Measurements from ENCODE around the gene TNFRSF13B. TPM values are rescaled to one million over a fixed set of nuclear protein-coding genes. Genes with fewer than 3 reads are reported as not detected.
A peak's percentile ranks its signal among the peaks of the same experiment; 100 is the strongest.

The TNFRSF13B gene
- total RNA-seq, 1 donor from 2014 or later = not detected

DNA sequence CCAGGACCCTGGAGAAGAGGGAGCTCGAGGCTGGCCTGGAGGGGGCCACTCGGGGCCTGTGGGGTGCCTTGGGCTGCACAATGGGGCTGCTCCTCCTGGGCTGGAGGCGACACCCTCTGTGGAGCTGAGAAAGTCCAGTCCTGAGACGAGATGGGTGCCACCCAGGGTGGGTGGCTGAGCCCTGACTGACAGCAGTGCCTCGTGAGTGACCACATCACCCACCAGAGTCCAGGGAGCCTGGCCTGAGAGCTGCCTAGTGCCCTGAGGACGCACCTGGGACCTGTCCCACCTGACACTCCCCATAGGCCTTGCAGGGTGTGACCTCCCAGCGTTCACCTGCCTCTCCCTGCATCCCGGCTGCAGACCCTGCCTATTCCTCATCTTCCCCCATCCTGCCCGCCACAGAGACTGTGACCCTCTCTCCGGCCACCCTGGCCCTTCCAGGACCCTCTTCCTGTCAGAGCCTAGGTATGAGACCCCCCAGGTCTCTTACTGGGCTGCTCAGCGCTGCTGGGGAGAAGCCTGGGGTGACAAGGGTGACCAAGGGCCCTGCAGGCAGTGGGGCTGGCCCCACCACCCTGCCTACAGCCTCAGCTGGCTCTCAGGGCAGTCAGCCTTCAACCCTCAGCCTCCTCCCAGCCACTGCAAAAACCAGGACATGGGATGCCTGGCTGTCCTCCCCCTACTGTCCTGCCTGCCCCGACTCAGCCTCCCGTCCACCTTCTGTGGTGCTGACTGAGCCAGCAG is 41.2 kb downstream of the TNFRSF13B start:
- Histone ChIP-seq H3K27ac (replicated peaks) (no peak overlapping the region), H3K36me3 (no peaks in the 10 kb centered on the region), H3K4me1 (no peaks in the 10 kb centered on the region), H3K9me3 (replicated peaks) (no peaks in the 10 kb centered on the region), H3K27me3 (ENCODE audit: low read depth) (peaks cover 8% of the 10 kb centered on the region), H3K4me3 (no peak overlapping the region)
- peak; percentile 11 for DNase-seq
- intact Hi-C loops (cut with micrococcal nuclease) = no loop called here
- TF ChIP-seq, protein P1, sequence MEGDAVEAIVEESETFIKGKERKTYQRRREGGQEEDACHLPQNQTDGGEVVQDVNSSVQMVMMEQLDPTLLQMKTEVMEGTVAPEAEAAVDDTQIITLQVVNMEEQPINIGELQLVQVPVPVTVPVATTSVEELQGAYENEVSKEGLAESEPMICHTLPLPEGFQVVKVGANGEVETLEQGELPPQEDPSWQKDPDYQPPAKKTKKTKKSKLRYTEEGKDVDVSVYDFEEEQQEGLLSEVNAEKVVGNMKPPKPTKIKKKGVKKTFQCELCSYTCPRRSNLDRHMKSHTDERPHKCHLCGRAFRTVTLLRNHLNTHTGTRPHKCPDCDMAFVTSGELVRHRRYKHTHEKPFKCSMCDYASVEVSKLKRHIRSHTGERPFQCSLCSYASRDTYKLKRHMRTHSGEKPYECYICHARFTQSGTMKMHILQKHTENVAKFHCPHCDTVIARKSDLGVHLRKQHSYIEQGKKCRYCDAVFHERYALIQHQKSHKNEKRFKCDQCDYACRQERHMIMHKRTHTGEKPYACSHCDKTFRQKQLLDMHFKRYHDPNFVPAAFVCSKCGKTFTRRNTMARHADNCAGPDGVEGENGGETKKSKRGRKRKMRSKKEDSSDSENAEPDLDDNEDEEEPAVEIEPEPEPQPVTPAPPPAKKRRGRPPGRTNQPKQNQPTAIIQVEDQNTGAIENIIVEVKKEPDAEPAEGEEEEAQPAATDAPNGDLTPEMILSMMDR (IDR thresholded peaks at IDR 0.05; ENCODE audit: borderline replicate concordance) = no peak

DNA sequence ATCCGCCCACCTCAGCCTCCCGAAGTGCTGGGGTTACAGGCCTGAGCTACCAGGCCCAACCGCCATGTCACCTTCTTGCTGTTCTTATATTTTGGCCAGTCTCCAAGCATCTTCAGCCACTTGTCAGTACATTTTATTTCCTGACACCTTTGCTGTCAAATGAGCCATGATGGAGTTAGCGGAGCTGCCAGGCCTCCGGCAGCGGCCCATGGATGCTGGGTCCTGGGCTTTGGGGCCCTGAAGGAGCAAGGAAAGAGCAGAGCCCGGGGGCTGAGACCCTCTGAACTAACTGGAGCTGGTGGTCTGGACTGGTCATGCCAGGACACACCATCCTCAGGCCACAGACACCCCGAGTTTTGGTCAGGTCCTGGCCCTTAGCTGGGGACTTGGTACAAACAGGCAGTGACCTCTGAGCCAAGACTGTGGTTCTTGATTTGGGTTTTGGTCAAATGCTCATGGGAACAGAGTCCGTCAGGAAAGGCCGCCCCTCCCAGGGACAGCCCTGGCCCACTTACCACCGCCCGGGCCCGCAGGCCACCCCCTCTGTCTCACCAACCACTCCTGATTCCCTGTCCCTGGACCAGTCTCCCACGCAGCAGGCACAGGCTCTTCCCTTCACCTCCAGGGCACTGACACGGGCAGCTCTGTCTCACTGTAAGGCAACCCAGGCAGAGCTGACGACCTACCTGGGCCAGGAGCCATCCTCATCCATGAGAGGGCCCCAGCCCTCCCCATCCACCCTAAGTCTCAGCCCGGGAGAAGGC is 42.0 kb downstream of the TNFRSF13B start:
- Histone ChIP-seq H3K27ac (replicated peaks) (no peak overlapping the region), H3K9me3 (replicated peaks) (no peaks in the 10 kb centered on the region), H3K36me3 (no peaks in the 10 kb centered on the region), H3K4me1 (no peaks in the 10 kb centered on the region), H3K4me3 (no peak overlapping the region), H3K27me3 (ENCODE audit: low read depth) (peaks cover 8% of the 10 kb centered on the region)
- TF ChIP-seq, protein P1 (IDR thresholded peaks at IDR 0.05; ENCODE audit: borderline replicate concordance) = no peak
- intact Hi-C loops (cut with micrococcal nuclease) = no loop called here
- DNase-seq = peak; percentile 6

DNA sequence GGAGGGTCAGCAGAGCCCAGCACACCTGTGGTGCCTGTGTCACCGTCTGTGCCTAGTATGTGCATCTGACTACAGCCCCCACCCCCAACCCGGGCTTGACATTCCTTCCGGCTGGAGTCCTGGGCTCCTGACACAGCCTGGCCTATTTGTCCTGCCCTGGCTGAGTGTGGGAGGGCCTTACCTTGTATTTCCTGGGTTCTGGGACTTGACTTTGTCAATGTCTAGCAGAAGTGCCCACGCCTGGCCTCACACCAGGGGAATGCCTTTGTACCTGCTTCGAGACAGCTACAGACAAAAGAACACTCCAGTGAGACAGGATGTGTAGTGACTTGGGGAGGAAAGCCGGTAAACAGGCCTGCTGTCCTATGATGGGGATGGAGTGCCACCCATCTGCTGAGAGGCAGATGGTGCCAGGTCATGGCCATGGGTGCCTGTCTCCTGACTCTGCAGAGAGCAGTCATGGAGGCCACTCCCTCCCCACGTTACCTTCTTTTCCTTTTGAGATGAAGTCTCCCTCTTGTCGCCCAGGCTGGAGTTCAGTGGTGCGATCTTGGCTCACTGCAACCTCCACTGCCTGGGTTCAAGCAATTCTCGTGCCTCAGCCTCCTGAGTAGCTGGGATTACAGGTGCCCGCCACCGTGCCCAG is 42.8 kb downstream of the TNFRSF13B start:
- Histone ChIP-seq H3K9me3 (replicated peaks) (no peaks in the 10 kb centered on the region), H3K4me1 (no peaks in the 10 kb centered on the region), H3K4me3 (no peak overlapping the region), H3K36me3 (no peaks in the 10 kb centered on the region), H3K27ac (replicated peaks) (no peak overlapping the region), H3K27me3 (ENCODE audit: low read depth) (peaks cover 8% of the 10 kb centered on the region)
- intact Hi-C loops (cut with micrococcal nuclease) = no loop called here
- DNase-seq = peak; percentile 6
- TF ChIP-seq, protein P1 (IDR thresholded peaks at IDR 0.05; ENCODE audit: borderline replicate concordance) = no peak

DNA sequence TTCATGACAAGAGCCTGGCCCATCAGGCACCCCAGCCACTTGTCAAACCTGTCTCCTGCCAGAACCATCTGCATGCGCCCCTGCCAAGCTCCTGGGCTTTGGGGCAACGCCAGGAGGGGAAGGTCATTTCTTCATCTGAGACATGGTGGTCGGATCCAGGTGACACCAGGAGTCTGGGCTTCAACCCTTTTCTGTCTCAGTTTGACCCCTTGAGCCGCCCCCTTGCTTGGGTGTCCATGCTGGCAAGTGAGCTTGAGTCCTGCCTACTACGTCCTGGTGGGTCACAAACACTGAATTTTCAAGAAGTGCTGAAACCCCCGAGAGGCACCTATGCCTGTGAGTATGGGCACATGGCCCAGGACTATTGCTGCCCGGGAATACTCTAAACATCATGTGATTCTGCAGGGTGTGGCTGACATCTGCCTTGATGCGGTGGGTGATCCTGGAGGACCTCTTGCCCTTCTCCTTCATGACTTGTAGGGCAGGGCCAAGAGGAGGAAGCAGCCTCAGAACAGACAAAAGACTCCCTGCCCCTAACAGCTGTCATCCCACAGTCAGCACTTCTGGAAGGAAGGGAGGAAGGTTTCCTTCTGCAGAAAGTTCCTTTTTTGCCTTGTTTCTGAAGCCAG is 43.4 kb downstream of the TNFRSF13B start:
- Histone ChIP-seq H3K36me3 (no peaks in the 10 kb centered on the region), H3K27ac (replicated peaks) (no peak overlapping the region), H3K9me3 (replicated peaks) (no peaks in the 10 kb centered on the region), H3K27me3 (ENCODE audit: low read depth) (peaks cover 8% of the 10 kb centered on the region), H3K4me1 (no peaks in the 10 kb centered on the region), H3K4me3 (no peak overlapping the region)
- peak; percentile 14 for DNase-seq
- intact Hi-C loops (cut with micrococcal nuclease) = no loop called here
- TF ChIP-seq, protein P1 (IDR thresholded peaks at IDR 0.05; ENCODE audit: borderline replicate concordance) = no peak

DNA sequence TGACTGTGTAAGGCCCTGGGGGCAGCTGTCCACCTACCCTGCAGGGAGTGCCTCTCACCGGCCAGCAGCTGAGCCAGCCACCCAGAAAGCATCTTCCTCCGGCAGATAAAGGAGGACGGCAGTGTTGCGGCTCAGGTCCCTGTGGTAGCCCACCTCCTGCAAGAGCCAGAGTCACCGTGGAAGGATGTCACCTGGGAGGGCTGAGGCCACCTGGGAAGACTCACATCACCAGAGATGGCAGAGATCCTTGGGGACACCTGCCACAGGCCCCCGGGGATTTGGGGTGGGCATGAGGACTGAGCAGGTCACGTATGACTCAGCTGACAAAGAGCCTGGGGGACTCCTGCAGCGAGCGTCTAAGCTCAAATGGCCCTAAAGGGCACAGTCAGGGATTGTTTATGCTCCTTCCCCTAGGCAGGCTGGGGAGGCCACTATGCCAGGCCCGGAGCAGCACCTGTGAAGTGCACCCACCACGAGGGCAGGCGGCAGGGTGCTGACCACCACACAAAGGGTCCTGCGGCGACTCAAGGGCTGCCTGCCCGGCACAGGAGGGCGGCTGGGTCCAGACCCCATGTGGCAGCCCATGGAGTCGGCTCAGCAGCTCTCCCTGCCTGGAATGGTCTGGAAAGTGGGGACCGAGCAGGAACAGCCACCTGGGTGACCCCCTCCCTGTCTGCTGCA is 44.1 kb downstream of the TNFRSF13B start:
- intact Hi-C loops (cut with micrococcal nuclease) = no loop called here
- H3K4me1 ChIP-seq = no peaks in the 10 kb centered on the region

More for the DNA sequence above, 44.1 kb downstream of the TNFRSF13B start:
- peaks cover 8% of the 10 kb centered on the region for H3K27me3 ChIP-seq (ENCODE audit: low read depth)
- TF ChIP-seq, protein P1 (IDR thresholded peaks at IDR 0.05; ENCODE audit: borderline replicate concordance) = no peak
- peak; percentile 5 for DNase-seq
- no peak overlapping the region for H3K27ac ChIP-seq (replicated peaks)
- H3K36me3 ChIP-seq = no peaks in the 10 kb centered on the region
- no peaks in the 10 kb centered on the region for H3K9me3 ChIP-seq (replicated peaks)
- no peak overlapping the region for H3K4me3 ChIP-seq
